ENCODE results near the gene SORCS2.

GRCh38 chr4:7559316-7559715 is 367.0 kb downstream of the SORCS2 start:
- TF ChIP-seq, protein P1, sequence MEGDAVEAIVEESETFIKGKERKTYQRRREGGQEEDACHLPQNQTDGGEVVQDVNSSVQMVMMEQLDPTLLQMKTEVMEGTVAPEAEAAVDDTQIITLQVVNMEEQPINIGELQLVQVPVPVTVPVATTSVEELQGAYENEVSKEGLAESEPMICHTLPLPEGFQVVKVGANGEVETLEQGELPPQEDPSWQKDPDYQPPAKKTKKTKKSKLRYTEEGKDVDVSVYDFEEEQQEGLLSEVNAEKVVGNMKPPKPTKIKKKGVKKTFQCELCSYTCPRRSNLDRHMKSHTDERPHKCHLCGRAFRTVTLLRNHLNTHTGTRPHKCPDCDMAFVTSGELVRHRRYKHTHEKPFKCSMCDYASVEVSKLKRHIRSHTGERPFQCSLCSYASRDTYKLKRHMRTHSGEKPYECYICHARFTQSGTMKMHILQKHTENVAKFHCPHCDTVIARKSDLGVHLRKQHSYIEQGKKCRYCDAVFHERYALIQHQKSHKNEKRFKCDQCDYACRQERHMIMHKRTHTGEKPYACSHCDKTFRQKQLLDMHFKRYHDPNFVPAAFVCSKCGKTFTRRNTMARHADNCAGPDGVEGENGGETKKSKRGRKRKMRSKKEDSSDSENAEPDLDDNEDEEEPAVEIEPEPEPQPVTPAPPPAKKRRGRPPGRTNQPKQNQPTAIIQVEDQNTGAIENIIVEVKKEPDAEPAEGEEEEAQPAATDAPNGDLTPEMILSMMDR (IDR thresholded peaks at IDR 0.05): no peak
- TF ChIP-seq POLR2A (IDR thresholded peaks at IDR 0.05): no peak

Measured in uterus (tissue), 2 donors.